Neutrophil (primary cell): ENCODE results near the gene RDH16.

Source experiments
- H3K27ac ChIP-seq: fragments of 200-600 bp; sonication (generic); 2 replicates; pipeline ENCODE4 v1.5.1; 2016; ENCODE audit warnings: mild to moderate bottlenecking, moderate library complexity
- H3K27me3 ChIP-seq: fragments of 200-600 bp; sonication (generic); 2 replicates; pipeline ENCODE4 v1.6.0; 2016; ENCODE audit warnings: mild to moderate bottlenecking
- H3K36me3 ChIP-seq: fragments of 200-600 bp; sonication (generic); 2 replicates; pipeline ENCODE4 v1.5.1; 2017
- H3K4me1 ChIP-seq, 2 experiments: fragments of 200-600 bp in 1 of 2; sonication (generic) in 1 of 2; 1 replicate in 1 of 2; 2 replicates in 1 of 2; pipeline versions ENCODE4 v1.5.1 to v1.6.1; 2013 to 2016; ENCODE audit warnings: low read depth in 1 of 2, low read length in 1 of 2, mild to moderate bottlenecking in 1 of 2, moderate library complexity in 1 of 2; ENCODE audit not compliant: control insufficient read depth in 1 of 2, insufficient read depth in 1 of 2
- H3K4me3 ChIP-seq, 2 experiments: fragments of 200-600 bp in 1 of 2; sonication (generic) in 1 of 2; 1 replicate in 1 of 2; 2 replicates in 1 of 2; pipeline ENCODE4 v1.5.1; 2013 to 2016; ENCODE audit warnings: low read depth in 1 of 2, low read length in 1 of 2, mild to moderate bottlenecking in 1 of 2, moderate library complexity in 1 of 2
- H3K9me3 ChIP-seq: fragments of 200-600 bp; sonication (generic); 2 replicates; pipeline ENCODE4 v1.5.1; 2016
- TF ChIP-seq, protein P1 (sequence below): fragments of 200-600 bp; sonication (generic); IDR thresholded peaks from 2 replicates; pipeline ENCODE4 v1.5.1; 2016; ENCODE audit warnings: antibody characterized with exemption

The RDH16 gene

DNA sequence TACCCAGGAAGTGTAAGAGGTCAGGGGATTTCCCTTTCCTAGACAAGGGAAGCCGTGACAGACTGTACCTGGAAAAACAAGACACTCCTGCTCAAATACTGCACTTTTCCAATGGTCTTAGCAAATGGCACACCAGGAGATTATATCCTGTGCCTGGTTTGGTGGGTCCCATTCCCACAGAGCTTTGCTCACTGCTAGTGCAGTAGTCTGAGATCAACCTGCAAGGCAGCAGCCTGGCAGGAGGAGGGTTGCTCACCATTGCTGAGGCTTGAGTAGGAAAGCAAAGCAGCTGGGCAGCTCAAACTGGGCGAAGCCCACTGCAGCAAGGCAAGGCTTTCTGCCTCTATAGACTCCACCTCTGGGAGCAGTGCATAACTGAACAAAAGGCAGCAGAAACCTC lies 1.0 kb upstream of the RDH16 start:
- H3K4me1 ChIP-seq = peaks cover 13 to 18% of the 10 kb centered on the region in 2 experiments
- TF ChIP-seq, protein P1, sequence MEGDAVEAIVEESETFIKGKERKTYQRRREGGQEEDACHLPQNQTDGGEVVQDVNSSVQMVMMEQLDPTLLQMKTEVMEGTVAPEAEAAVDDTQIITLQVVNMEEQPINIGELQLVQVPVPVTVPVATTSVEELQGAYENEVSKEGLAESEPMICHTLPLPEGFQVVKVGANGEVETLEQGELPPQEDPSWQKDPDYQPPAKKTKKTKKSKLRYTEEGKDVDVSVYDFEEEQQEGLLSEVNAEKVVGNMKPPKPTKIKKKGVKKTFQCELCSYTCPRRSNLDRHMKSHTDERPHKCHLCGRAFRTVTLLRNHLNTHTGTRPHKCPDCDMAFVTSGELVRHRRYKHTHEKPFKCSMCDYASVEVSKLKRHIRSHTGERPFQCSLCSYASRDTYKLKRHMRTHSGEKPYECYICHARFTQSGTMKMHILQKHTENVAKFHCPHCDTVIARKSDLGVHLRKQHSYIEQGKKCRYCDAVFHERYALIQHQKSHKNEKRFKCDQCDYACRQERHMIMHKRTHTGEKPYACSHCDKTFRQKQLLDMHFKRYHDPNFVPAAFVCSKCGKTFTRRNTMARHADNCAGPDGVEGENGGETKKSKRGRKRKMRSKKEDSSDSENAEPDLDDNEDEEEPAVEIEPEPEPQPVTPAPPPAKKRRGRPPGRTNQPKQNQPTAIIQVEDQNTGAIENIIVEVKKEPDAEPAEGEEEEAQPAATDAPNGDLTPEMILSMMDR = no peak
- no peak overlapping the region for H3K27ac ChIP-seq
- no peaks in the 10 kb centered on the region for H3K27me3 ChIP-seq
- H3K9me3 ChIP-seq = peaks cover 8% of the 10 kb centered on the region
- no peaks in the 10 kb centered on the region for H3K36me3 ChIP-seq
- no peak overlapping the region for H3K4me3 ChIP-seq

DNA sequence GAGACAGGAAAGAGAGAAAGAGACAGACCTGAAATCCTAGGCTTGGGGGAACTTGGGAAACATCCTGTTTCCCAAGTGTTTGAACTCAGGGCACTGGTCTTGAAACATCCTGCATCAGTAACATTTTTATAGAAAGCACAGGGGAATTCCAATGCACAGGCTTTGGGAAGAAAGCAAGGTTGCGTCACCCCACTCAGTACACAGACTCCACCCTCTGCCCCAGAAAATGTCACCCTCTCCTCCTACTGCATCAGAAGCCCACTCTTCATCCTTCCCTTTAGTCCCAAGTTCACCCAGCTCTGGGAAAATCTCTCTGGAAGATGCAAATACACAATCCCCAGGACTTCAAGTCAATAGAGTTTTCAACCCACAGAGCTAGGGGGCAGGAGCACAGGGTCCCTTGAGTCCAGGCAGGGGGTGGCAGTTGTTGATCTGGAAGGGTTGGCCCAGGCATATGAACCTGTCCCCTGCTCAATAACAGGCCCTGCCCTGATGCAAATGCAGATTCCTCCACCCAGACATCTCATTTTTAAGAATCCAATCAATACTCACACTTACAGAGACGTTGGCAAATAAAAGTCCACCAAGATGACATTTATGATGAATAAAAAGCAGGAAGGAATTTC lies 1.7 kb downstream of the RDH16 start:
- Histone ChIP-seq H3K4me3 (no peak overlapping the region), H3K9me3 (peaks cover 8% of the 10 kb centered on the region), H3K27ac (no peak overlapping the region), H3K4me1 (peaks cover 13 to 18% of the 10 kb centered on the region in 2 experiments), H3K36me3 (no peaks in the 10 kb centered on the region), H3K27me3 (no peaks in the 10 kb centered on the region)
- TF ChIP-seq, protein P1 = no peak

DNA sequence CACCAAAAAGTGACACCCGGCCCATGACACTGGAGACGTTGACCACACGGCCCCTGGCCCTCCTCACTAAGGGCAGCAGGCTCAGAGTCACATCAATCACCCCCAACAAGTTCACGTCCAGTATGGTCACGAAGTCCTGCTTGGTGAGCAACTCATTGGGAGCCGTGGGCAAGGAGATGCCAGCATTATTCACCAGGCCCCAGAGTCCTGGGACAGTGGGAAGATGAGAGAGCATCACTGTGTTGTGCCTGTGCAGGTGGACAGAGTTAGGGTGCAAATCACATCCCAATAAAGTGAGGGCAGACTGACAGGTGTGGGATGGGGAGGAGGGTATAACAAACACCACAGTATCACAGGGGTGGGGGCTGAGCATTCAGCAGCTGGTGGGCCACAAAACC lies 2.5 kb downstream of the RDH16 start:
- Histone ChIP-seq H3K4me3 (no peak overlapping the region), H3K27ac (no peak overlapping the region), H3K9me3 (peaks cover 8% of the 10 kb centered on the region), H3K36me3 (no peaks in the 10 kb centered on the region), H3K4me1 (peaks cover 13 to 18% of the 10 kb centered on the region in 2 experiments), H3K27me3 (no peaks in the 10 kb centered on the region)
- TF ChIP-seq, protein P1 = no peak

DNA sequence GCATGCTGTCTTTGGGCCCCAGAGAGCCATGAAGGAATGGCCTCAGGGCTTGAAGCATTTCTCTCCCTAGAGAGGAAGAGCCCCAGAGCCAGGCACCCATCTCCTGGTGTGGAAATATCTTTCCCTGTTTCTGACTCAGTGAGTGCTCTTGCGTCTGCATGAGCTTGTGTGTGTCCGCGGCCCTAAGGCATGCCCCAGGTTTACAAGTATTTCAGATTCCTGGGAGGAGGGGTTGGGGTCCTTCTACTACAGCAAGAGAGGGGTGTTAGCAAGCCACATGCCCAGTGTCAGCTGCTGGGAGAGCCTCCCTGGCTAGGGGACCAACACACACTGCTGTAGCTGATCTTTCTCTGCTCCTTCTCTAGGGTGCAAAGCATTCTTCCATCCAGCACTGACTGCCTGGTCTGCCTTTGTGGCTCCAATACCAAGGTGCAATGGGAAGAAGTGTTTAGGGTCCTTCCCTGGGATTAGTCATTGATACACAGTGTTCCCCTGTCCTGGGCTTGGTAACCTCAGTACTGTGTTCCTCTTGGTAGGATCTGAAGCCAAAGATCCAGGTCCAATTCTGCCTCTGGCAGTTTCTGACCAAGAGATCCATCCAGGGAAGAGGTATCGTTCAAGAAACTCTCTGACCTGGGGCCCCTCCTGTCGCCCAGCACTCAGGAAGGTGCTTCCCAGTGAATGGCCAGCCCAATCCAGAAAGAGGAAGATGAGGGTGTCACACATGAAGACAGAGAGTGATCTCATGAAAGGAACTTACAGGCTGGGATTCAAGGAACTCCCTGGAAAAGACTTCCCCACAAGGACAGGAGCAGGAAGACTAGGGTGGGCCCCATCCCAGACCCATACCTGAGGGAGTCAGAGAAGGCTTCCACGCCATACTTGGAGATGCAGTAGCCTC lies 3.1 kb downstream of the RDH16 start:
- H3K4me1 ChIP-seq = peaks cover 13 to 18% of the 10 kb centered on the region in 2 experiments
- TF ChIP-seq, protein P1 = no peak
- H3K36me3 ChIP-seq = no peaks in the 10 kb centered on the region
- peaks cover 8% of the 10 kb centered on the region for H3K9me3 ChIP-seq
- H3K4me3 ChIP-seq = no peak overlapping the region
- H3K27me3 ChIP-seq = no peaks in the 10 kb centered on the region
- H3K27ac ChIP-seq = no peak overlapping the region

DNA sequence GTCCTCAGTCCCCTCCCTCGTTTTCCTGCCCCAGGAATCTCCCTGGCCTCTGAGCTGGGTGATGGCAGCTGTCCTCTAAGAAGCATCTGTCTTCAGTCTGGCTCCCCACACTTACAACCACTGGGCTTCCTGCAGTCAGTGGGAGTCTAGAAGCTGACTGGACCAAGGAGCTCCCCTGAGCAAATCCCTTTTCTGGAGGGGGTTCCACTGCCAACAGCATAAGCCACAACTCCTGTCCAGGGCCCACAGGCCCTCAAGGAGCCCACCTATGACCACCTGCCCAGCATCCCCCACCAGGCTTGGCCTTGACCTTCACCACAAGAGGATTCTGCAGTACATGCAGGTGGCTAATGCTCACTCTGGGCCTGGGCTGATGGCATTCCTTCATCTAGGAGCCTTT lies 4.1 kb downstream of the RDH16 start:
- TF ChIP-seq, protein P1 = no peak
- no peaks in the 10 kb centered on the region for H3K36me3 ChIP-seq
- H3K4me3 ChIP-seq = no peak overlapping the region
- H3K9me3 ChIP-seq = peaks cover 4% of the 10 kb centered on the region
- H3K27ac ChIP-seq = no peak overlapping the region
- H3K4me1 ChIP-seq = peaks cover 13 to 18% of the 10 kb centered on the region in 2 experiments
- H3K27me3 ChIP-seq = no peaks in the 10 kb centered on the region
